ENCODE measurements around the gene PKP2.
"Not testable (repeated sequence)": the region's sequence is repeated elsewhere in the genome, so short reads cannot be mapped to it uniquely, and the experiment has no call there.

Gene PKP2

DNA sequence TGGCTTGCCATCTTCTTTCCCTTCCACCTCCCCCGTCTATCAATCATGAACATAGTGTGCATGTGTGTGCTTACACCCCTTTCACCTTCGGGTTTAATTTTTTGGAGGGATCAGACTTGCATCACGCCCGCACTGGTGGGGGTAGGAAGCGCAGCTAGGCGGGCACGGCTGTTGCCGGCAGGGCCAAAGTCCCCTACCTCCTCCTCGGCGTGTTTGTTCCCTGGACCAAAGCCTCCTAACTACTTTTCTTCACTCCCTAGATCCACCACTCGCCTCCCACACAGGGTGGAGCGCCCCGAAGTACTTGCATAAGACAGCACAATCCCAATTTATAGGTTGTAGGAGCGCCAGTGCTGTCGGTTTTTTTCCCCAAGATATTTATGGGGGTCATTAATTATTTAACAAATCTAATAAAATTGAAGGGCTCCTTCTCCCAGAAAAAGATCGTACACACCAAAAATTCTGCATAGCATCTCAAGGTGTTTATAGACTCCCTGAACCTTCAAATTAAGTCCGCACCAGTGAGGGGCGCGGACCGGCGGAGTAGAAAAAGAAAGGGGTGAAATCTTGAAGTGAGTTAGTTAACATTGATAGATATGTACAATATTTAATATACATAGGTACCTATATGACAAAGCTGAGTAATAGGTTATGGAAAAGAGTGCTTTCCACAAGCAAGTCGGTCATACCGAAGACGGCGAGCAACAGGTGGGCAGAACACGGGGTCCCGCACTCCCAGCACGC, 717 bp downstream of the PKP2 start:
- DNase-seq = no peak

DNA sequence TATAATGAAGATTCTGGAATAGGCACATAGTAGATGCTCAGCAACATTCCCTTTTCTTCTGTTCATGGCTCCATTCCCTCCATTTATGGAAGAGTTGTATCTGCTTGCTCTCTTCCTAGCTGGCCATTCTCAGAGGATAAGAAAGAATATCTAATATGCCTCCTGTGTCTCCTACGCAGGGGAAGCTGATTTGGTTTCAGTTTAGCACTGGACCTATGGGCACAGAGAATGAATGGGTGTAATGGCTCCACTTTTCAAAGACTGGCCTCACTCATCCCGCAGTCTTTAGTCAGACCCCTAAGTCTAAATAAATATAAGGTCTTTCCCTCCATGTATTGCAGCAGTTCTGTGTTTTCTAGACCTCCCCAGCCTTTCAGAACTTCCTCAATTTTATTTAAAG, 2.0 kb downstream of the PKP2 start:
- no peak for DNase-seq

DNA sequence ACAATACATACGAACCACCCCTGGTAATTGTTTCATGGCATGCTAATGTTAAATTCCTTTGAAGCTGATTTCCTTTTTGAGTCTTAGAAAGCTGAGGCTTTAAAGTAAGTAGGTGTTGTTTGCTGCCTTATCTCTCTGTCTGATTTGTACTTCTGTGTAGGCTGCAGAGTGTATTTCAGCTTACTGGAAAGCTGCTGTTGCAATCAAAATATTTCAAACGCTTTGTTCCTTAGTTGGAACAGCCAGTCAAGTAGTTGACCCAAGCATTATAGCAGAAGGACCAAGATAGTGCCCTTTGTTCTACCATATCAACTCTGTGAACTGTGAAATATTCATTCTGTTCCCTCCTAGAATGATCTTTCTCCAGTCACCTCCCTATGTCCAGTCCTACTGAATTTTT, 3.1 kb downstream of the PKP2 start:
- DNase-seq = no peak

DNA sequence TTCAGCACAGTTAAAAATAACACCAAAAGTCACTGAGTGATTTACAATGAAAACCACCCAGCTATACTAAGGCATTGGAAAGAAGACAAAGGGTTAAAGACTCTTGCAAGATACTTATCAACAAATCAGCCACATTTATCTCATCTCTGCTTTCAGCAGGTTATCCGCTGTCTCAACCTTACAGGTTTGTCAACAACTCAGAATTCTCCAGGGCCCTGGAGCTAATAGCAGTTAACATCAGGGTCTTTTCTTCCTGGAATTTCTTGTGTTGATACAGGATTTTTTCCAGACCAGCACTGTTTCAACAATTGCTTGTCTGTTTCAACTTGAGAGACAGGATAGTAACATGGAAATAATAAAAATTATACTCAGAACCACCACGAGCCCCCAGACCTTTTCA, 3.5 kb downstream of the PKP2 start:
- no peak for DNase-seq

DNA sequence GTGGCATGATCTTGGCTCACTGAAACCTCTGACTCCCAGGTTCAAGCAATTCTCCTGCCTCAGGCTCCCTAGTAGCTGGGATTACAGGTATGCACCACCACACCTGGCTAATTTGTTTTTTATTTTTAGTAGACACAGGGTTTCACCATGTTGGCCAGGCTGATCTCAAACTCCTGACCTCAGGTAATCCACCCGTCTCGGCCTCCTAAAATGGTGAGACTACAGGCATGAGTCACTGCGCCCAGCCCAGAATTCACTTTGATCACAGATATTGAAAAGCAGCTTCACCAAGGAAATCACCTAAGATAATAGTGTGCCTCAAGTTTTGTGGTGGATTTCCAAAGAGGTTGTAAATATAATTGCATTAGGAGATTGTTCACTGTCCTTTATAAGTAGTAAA, 4.2 kb downstream of the PKP2 start:
- not testable (repeated sequence) for DNase-seq

DNA sequence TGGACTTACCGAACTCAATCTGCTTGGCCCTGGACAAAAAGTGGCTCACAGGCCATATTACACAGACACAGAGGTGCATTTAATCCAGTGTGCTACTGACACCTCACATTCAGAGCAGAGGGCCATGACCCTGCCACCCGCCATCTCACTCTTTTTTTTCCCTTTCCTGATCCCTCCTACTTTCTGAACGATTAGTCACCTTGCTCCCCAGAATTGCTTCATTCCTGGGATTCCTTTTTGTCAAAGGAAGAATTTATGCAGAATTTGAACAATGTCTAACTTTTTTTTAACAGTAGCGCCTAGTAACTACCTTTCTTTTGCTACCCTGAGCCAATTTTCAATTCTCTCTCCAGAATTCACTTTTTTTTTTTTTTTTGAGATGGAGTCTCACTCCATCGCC, 4.6 kb downstream of the PKP2 start:
- DNase-seq = no peak

DNA sequence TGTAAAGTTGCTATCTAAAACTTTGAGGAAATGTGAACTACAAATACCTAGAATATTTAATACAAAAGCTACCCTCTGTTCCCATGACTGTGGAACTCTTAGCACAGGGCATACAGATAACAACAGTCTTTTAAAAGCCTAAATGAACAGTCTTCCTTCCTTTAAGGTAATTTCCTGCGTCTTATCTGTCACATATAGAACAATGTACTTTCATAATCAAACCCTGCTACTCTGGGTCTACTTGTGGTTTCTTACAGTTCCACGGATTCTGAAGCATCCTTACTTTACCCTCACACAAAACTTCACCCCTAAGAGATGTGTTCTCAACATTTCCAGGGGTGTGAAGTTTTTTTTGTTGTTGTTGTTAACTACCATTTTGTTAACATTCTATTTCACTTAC, 5.1 kb downstream of the PKP2 start:
- no peak for DNase-seq

DNA sequence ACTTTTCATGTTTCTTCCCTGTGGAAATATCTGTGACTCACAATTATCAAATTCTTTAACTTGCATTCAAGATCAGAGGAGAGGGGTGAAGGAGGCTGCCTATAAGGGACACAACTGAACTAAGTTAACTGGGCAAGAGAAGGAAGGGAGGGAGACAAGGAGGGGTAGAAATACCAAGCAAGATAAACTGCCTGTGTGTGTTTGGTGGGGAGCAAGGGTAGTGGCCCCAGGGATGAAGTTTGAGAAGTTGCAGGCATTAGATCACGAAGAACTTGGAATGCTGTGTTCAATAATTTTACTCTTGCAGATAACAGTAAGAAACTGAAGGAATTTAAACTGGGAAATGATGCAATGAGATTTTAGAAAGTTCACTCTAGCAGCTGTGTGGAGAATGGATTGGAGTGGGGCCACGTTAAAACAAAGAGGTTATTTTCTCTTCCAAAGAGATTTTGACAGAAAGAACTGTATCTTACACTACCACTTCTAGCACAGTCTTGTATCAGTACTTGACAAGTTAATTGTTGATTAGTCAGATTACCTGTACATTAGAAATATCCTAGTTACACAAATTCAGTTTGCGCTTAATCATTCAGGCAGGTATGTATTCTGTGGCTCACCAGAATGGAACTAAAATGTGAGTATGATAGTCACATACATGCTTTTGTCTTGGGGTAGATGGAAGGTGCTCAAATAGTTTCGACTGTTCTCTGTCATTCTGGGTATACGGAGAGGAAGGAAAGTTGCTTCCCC, 7.4 kb downstream of the PKP2 start:
- no peak for DNase-seq

DNA sequence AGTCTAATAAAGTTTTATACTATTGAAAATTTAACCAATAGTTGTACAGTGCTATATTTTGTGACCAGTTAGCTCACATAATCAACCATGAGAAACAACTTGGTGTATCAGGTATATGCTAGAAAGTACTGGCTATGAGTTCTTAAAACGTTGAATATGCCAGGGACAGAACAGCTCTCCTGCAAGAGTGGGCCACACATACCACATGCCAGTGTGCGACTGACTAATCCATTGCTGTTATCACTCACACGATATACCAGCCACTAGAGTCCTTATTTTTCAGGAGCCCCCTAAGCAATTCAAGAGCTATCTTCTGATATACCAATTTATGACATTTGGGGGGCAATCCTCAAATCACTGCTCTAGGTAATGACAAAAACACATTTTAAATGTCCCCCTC, 9.5 kb downstream of the PKP2 start:
- no peak for DNase-seq

DNA sequence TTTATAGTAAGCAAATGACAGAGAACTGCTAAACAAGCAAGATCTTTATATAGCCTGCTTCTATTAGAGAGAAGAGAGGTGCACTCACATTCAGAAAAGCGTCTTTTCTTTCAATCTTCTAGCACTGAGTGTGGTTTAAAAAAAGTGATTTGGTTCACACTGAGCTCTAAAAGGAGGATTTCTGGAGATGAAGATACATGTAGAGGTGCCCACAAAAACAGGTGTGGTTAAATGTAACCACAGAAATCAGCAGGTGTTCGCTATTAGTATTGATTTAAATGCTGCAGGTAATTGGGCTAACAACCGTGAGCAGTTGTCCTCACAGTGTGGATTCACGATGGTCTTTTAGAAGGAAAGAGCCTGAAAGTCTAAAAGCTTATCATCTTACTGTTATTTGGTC, 10.7 kb downstream of the PKP2 start:
- DNase-seq = no peak

DNA sequence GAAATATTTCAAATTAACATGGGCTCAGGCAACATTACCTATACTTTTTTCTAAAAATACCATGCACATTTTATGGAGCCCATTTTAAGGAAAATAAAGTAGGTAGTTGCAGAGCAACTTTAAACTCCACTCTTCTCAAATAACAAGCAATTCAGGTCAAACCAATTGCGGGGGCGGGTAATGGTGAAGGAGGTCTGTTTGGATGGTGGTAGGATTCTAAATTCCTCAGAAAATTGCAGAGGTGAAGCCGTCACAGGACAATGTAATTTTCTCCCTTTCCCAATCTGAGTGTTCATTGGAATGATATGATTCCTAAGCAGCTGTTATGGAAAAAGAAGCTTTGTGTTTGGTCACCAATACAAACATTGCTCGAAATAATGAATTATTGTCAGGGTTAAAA, 11.6 kb downstream of the PKP2 start:
- DNase-seq = no peak

DNA sequence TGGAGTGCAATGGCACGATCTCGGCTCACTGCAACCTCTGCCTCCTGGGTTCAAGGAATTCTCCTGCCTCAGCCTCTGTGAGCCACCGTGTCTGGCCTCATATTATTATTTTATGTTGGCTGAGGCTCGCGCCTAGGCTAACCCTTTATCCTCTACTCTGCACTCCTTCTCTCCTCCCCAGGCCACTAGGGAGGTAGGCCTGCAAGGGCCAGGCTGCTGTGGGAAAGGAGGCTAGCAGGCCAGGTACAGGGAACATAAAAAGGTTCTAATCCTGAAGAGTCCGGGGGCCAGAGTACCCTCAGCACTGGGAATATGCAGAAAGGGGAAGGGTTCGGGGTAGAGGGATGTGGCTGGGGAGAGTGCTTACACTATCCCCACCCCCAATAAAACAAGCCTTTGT, 14.9 kb downstream of the PKP2 start:
- no peak for DNase-seq

DNA sequence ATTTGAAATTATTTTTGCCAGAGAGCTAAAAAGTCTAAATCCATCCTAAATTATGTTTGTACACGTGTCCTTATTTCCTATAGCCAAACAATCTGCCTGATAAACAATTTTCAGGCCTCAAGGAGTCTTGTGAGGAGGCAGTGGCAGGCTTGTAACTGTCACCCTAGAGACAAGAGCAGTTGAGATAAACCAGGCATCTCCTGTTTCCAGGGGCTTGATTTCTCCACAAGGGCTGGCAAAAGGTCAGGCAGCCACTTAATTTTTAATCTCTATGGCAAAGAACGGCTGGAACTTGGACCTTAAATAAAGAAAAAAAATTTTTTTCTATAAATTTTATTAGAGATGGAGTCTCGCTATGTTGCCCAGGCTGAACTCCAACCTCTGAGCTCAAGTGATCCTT, 15.5 kb downstream of the PKP2 start:
- no peak for DNase-seq

DNA sequence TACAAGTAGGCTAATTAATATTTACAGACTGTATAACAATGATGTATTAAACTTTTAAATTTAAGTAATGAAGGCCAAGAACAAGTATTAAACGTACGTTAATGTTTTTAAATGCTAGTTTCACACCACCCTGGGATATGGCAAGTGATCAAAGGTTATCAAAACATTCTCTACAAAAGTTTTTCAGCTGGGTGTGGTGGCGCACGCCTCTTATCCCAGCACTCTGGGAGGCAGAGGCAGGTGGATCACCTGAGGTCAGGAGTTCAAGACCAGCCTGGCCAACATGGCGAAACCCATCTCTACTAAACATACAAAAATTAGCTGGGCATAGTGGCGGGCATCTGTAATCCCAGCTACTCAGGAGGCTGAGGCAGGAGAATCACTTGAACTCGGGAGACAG, 17.5 kb downstream of the PKP2 start:
- not testable (repeated sequence) for DNase-seq

DNA sequence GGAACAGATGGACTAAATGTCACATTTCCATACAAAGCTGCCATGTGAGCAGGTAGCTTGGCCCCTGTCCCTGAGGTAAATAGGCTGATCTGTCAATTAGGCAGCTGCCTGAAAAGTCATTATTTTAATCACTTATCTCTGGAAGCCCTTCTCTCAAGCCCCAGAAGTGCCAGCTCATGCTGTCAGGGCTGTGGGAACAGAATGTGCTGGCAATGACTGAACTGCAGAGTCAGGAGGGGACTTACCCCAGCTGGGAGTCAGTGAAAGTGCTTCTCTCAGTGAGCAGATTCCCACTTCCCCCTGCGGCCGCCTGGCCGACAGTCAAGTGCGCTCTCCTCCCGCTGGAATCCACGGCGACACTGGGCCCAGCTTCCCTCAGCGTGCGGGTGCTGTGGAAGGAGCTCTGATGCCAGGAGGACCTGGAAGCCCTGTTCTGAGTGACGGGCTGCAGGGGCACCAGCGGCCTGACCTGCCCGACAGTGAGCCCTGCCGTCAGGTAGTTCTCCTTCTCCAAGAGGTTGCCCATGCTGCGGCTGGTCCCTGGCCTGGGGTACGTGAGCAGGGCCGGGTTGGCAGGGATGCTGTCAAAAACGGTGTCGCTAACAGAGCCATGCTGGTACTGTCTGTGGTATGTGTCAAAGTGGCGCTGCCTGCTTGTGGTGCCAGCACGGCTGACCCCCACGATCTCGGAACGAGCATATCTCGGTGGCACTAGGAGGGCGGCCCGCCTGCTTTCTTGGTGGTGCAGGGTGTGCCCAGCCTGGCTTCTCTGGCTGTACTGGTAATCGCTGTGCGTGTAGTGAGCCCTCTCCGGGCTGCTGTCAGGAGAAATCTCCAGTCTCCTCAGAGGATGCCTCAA, 18.7 kb downstream of the PKP2 start:
- DNase-seq = no peak

DNA sequence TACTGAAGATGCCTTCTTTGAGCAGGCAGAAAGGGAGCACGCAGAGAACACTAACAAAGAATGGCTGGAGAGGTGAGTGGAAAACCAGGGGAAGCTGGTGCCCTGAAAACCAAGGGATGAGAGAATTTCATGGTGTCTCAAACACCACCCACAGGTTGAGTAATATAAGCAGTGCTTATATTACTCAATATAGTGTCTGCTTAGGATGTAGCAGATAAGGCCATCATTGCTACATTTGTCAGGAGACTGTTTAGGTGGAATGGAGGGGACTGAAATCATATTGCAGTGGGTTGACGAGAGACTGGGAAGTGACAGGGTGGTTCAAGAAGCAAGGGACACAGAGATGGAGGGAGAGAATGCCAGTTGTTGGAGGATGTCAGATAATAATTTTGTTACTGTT, 20.6 kb downstream of the PKP2 start:
- no peak for DNase-seq

DNA sequence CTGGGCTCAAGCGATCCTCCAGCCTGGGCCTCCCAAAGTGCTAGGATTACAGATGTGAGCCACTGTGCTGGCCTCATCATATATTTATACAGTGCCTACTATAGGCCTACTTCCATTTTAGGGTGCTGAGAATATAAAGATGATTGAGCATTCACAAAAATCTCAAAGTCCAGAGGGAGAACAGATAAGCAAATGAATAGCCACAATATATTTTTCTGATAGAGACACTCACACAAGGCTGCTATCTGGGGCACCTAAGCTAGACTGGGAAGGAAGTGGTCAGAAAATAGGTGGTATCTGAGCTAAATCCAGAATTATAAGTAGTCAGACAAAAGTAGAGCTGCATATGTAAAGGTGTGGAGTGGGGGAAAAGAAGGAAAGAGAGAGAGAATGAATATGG, 21.6 kb downstream of the PKP2 start:
- DNase-seq = no peak

DNA sequence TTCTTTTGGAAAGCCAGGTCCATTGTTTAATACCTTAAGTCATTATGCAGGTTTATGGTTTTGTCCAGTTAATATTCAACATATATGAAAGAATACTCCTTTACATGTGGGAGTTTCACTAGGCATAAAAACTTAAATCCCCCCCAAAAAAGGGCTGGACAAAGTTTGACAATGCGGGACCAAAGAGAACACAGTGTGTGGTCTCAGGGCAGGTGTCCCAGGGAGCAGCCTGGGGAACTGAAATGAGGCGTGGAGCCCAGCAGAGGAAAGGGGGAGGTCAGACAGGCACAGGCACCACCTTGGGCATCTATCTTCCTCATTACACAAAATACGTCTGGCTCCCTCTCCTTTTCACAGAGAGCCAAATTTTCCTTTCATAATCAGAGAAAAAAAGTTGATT, 22.5 kb downstream of the PKP2 start:
- no peak for DNase-seq

DNA sequence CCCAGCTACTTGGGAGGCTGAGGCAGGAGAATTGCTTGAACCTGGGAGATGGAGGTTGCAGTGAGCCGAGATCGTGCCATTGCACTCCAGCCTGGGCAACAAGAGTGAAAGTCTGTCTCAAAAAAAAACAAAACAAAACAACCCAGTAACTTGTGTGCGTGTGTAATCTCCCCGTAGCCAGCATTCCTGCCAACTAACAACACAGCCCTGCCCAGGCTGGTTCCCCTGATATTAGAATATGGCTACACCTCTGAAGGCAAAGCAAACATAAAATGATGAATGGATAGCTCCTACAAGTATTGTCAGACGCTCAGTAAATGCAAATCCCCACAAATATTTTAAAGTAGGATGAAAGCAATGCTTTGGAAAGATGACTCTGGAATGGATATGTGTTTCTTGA, 24.2 kb downstream of the PKP2 start:
- not testable (repeated sequence) for DNase-seq

DNA sequence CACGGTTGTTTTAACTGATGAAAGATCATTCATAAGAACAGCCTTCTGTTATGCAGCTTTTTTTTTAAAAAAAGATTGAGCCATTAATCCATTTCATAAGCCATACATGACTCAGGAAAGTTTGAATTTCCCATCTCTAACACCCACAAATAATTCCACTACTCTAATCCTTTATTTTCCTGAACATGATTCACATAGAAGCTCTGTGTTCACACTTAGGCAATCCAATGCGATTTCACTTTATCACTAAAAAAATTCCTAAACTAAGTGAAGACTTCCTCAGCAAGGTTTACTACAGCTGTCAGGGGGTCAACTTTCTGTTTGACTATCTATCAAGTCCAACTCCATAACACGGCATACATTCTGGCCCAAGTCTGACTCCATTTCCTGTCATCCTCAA, 25.9 kb downstream of the PKP2 start:
- DNase-seq = no peak

DNA sequence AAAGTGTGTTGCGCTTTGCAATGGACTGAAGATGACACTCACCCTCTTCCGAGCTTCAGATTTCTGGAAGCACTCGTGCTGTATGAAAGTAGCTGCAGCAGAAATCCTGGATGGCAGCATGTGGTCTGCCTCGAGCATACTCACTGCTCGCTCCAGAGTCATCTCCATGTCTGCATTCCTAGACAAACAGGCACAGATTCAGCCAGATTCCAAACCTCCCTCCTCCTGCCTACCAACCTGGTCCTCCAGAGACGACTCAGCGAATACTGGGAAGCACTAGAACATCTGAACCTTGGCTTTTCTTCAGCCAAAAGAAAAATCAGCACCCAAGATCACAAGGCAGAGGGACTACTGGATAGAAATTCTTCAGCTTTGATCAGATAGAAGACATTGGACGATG, 27.7 kb downstream of the PKP2 start:
- no peak for DNase-seq

DNA sequence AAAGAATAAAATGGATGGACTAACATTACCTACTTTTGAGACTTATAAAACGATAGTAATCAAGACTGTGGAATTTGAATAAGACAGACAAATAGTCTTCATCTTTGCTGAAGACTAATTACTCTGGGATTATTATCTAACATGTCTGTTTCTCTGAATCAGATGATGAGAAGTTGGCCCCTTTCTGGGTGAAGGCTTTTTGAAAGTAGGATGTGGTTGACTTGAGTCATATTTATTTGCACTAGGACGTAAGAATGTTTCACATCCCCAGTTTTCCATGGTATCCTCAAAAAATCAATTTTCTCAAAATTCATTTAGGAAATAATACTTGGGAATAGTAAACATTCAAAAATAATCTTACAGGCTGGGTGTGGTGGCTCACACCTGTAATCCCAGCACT, 31.8 kb downstream of the PKP2 start:
- no peak for DNase-seq

DNA sequence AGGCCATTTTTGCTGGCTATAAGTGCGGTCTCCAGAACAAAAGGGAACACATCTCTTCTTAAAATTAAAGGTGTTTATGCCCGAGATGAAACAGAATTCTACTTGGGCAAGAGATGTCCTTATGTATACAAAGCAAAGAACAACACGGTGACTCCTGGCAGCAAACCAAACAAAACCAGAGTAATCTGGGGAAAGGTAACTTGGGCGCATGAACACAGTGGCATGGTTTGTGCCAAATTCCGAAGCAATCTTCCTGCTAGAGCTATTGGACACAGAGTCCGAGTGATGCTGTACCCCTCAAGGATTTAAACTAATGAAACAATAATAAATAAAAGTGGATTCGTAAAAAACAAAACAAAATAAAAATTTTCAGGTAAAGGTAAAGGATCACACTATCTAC, 33.4 kb downstream of the PKP2 start:
- DNase-seq = no peak

DNA sequence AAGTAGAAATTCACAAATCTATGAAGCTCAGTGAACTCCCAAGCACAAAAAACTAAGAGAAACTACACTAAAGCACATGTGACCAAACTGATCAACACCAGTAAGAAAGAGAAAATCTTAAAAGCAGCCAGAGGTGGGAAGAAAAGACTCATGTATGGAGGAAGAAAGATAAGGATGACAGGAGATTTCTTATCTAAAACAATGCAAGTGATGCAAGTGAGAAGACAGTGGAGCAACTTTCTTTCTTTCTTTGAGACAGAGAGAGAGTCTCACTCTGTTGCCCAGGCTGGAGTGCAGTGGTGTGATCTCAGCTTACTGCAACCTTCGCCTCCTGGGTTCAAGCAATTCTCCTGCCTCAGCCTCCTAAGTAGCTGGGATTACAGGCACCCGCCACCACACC, 34.9 kb downstream of the PKP2 start:
- DNase-seq = not testable (repeated sequence)

Data from NCI-H2029 treated with DMSO at 0.1 percent for 48 hours (cell line).